T-cell (primary cell): Measurements from ENCODE around the gene ARL5B. TPM values are rescaled to one million over a fixed set of nuclear protein-coding genes. Genes with fewer than 3 reads are reported as not detected.

Experiments
- ATAC-seq, 4 experiments: fragments of 200-7000 bp in 3 of 4; fragments of 150-1000 bp in 1 of 4; cut with Tn5 transposase; replicated peaks in 1 of 4; 1 replicate in 3 of 4; 2 replicates in 1 of 4; pipeline ENCODE4 v1.10.0; 2021; ENCODE audit warnings: moderate library complexity in 3 of 4, mild to moderate bottlenecking in 2 of 4, moderate number of reproducible peaks in 1 of 4
- CTCF ChIA-PET, 2 donors: fragments of 300-600 bp; sonication (Branson Sonifier 250); formaldehyde crosslinking; loops; one replicate each; lab custom pipeline; 2022; ENCODE audit warnings: antibody characterized with exemption in 2 of 2; lab: Charles Lee
- POLR2A ChIA-PET, 2 donors: fragments of 300-600 bp; sonication (Branson Sonifier 250); formaldehyde crosslinking; loops; one replicate each; lab custom pipeline; 2022; ENCODE audit warnings: antibody characterized with exemption in 2 of 2; lab: Charles Lee
- DNase-seq, 35 experiments: peaks; one replicate each; pipeline versions ENCODE4 v3.0.0 to v3.0.0-alpha.2; 2013 to 2023
- H3K27ac ChIP-seq: one replicate; pipeline ENCODE4 v1.5.1; 2013; ENCODE audit warnings: low read length
- H3K27me3 ChIP-seq, 2 experiments: replicated peaks in 1 of 2; 1 replicate in 1 of 2; 2 replicates in 1 of 2; pipeline versions ENCODE4 v1.6.1 to v1.7.0; 2013; ENCODE audit warnings: low read length in 1 of 2, mixed read lengths in 1 of 2; ENCODE audit not compliant: control insufficient read depth in 2 of 2, insufficient read depth in 2 of 2; ENCODE audit errors: extremely low read depth in 1 of 2
- H3K36me3 ChIP-seq, 2 donors: 1 replicate in 1 of 2; 2 replicates in 1 of 2; pipeline versions ENCODE4 v1.6.1 to v1.7.0; 2013; ENCODE audit warnings: low read length in 1 of 2; ENCODE audit not compliant: control insufficient read depth in 2 of 2, insufficient read depth in 1 of 2; ENCODE audit errors: extremely low read depth in 1 of 2
- H3K4me1 ChIP-seq, 2 experiments: 1 replicate in 1 of 2; 2 replicates in 1 of 2; pipeline versions ENCODE4 v1.6.1 to v1.7.0; 2013; ENCODE audit warnings: low read length in 2 of 2, mixed read lengths in 1 of 2; ENCODE audit not compliant: insufficient read depth in 2 of 2, control insufficient read depth in 1 of 2; ENCODE audit errors: extremely low read depth in 1 of 2
- H3K4me3 ChIP-seq, 2 donors: 1 replicate in 1 of 2; 2 replicates in 1 of 2; pipeline versions ENCODE4 v1.5.1 to v1.7.0; 2013; ENCODE audit warnings: mild to moderate bottlenecking in 2 of 2, low read length in 1 of 2, moderate library complexity in 1 of 2; ENCODE audit not compliant: control insufficient read depth in 1 of 2; ENCODE audit errors: extremely low read depth in 1 of 2
- H3K9me3 ChIP-seq: 2 replicates; pipeline ENCODE4 v1.7.0; 2013
- H3K27ac Mint-ChIP-seq, 2 donors: one replicate each; pipeline ENCODE4 v1.8.0; 2020 to 2021; ENCODE audit warnings: mild to moderate bottlenecking in 2 of 2, mixed read lengths in 2 of 2
- H3K27me3 Mint-ChIP-seq, 2 donors: one replicate each; pipeline ENCODE4 v1.8.0; 2021 to 2022; ENCODE audit warnings: mixed read lengths in 2 of 2
- H3K36me3 Mint-ChIP-seq: one replicate; pipeline ENCODE4 v1.8.0; 2021; ENCODE audit warnings: mixed read lengths
- H3K4me1 Mint-ChIP-seq, 3 donors: one replicate each; pipeline ENCODE4 v1.8.0; 2020 to 2022; ENCODE audit warnings: mixed read lengths in 3 of 3, mild to moderate bottlenecking in 1 of 3
- H3K4me3 Mint-ChIP-seq, 3 donors: one replicate each; pipeline ENCODE4 v1.8.0; 2020 to 2022; ENCODE audit warnings: mild to moderate bottlenecking in 3 of 3, mixed read lengths in 3 of 3, moderate library complexity in 3 of 3
- H3K9me3 Mint-ChIP-seq, 3 donors: one replicate each; pipeline ENCODE4 v1.8.0; 2020 to 2022; ENCODE audit warnings: mixed read lengths in 3 of 3
- WGBS: methylation state at CpG from one replicate; pipeline ENCODE4 v1.1.5; 2013; ENCODE audit warnings: missing lambda C conversion rate; ENCODE audit not compliant: insufficient coverage; 5-methylcytosine and 5-hydroxymethylcytosine counted together
- total RNA-seq, 35 experiments: library from RNA in 6 of 35; stranded (reverse) in 6 of 35; fragments of 120-200 nt in 1 of 35; gene quantifications; one replicate each; pipeline versions ENCODE4 v1.2.1 to v1.2.4 and lab custom pipeline; 2013 to 2026

Gene ARL5B
- total RNA-seq, 5 donors from 2014 or later (not counting 1 experiment from before 2014, with no cell fraction given) = 9.7 to 14.9 (median 10.4) TPM

- Histone ChIP-seq H3K9me3 (no peaks in the 10 kb centered on the region), H3K4me3 (no peak overlapping the region), H3K27ac (no peak overlapping the region), H3K36me3 (no peaks in the 10 kb centered on the region), H3K27me3 (peaks cover 0 to 3% of the 10 kb centered on the region in 2 experiments), H3K4me1 (no peaks in the 10 kb centered on the region)
- H3K4me3 Mint-ChIP-seq = no peak overlapping the region
- POLR2A ChIA-PET = no interaction called here
- WGBS = 67% methylated on average over 1 of the region's 3 CpGs
- no peak overlapping the region for H3K27ac Mint-ChIP-seq
- DNase-seq (no peak), ATAC-seq (no peak)
- peaks cover 6 to 13% of the 10 kb centered on the region in 2 donors for H3K27me3 Mint-ChIP-seq
- CTCF ChIA-PET = no interaction called here
- no peaks in the 10 kb centered on the region for H3K9me3 Mint-ChIP-seq
- peaks cover 6 to 13% (median 11%) of the 10 kb centered on the region in 3 donors for H3K4me1 Mint-ChIP-seq
- H3K36me3 Mint-ChIP-seq = peaks cover 7% of the 10 kb centered on the region
Observed at GRCh38 chr10:18684953-18685352, 25.7 kb downstream of the ARL5B start.

- no CpG with 5 or more reads among the region's 7 CpGs for WGBS
Observed at GRCh38 chr10:18685555-18685954, 26.3 kb downstream of the ARL5B start.

GRCh38 chr10:18687195-18687594 lies 28.0 kb downstream of the ARL5B start:
- no CpG with 5 or more reads among the region's 7 CpGs for WGBS
- Histone ChIP-seq H3K4me1 (no peaks in the 10 kb centered on the region), H3K27ac (no peak overlapping the region), H3K9me3 (no peaks in the 10 kb centered on the region), H3K27me3 (peaks cover 0 to 3% of the 10 kb centered on the region in 2 experiments), H3K4me3 (no peak overlapping the region), H3K36me3 (no peaks in the 10 kb centered on the region)
- no peak overlapping the region for H3K4me3 Mint-ChIP-seq
- peaks cover 4% of the 10 kb centered on the region for H3K36me3 Mint-ChIP-seq
- H3K9me3 Mint-ChIP-seq = no peaks in the 10 kb centered on the region
- ATAC-seq (no peak), DNase-seq (no peak)
- ChIA-PET POLR2A (no interaction called here), CTCF (no interaction called here)
- peaks cover 6 to 9% (median 9%) of the 10 kb centered on the region in 3 donors for H3K4me1 Mint-ChIP-seq
- H3K27me3 Mint-ChIP-seq = peaks cover 6 to 13% of the 10 kb centered on the region in 2 donors
- H3K27ac Mint-ChIP-seq = no peak overlapping the region

More at GRCh38 chr10:18685555-18685954, 26.3 kb downstream of the ARL5B start:
- Mint-ChIP-seq H3K4me3 (no peak overlapping the region), H3K4me1 (peaks cover 6 to 13% (median 11%) of the 10 kb centered on the region in 3 donors), H3K9me3 (no peaks in the 10 kb centered on the region), H3K27ac (no peak overlapping the region), H3K27me3 (peaks cover 6 to 13% of the 10 kb centered on the region in 2 donors), H3K36me3 (peaks cover 7% of the 10 kb centered on the region)
- Histone ChIP-seq H3K4me1 (no peaks in the 10 kb centered on the region), H3K36me3 (no peaks in the 10 kb centered on the region), H3K27ac (no peak overlapping the region), H3K9me3 (no peaks in the 10 kb centered on the region), H3K27me3 (peaks cover 0 to 3% of the 10 kb centered on the region in 2 experiments), H3K4me3 (no peak overlapping the region)
- DNase-seq (no peak), ATAC-seq (no peak)
- ChIA-PET CTCF (no interaction called here), POLR2A (no interaction called here)

- Histone ChIP-seq H3K4me1 (no peaks in the 10 kb centered on the region), H3K27me3 (peaks cover 0 to 3% of the 10 kb centered on the region in 2 experiments), H3K9me3 (no peaks in the 10 kb centered on the region), H3K36me3 (no peaks in the 10 kb centered on the region), H3K4me3 (no peak overlapping the region), H3K27ac (no peak overlapping the region)
- POLR2A ChIA-PET = no interaction called here
- 20% methylated on average over 1 of the region's 5 CpGs for WGBS
- DNase-seq (no peak), ATAC-seq (no peak)
- no peaks in the 10 kb centered on the region for H3K9me3 Mint-ChIP-seq
- peaks cover 4% of the 10 kb centered on the region for H3K36me3 Mint-ChIP-seq
- H3K4me3 Mint-ChIP-seq = no peak overlapping the region
- H3K27ac Mint-ChIP-seq = no peak overlapping the region
- CTCF ChIA-PET = interaction anchor here in 1 of 2 donors (0.6 kb wide), 1 partner anchor 49 kb away, joined by 10 read pairs; no protein-coding TSS in a partner anchor
- peaks cover 3 to 4% (median 4%) of the 10 kb centered on the region in 3 donors for H3K4me1 Mint-ChIP-seq
- peaks cover 6 to 13% of the 10 kb centered on the region in 2 donors for H3K27me3 Mint-ChIP-seq
Observed at GRCh38 chr10:18687706-18688105, 28.5 kb downstream of the ARL5B start.

DNA sequence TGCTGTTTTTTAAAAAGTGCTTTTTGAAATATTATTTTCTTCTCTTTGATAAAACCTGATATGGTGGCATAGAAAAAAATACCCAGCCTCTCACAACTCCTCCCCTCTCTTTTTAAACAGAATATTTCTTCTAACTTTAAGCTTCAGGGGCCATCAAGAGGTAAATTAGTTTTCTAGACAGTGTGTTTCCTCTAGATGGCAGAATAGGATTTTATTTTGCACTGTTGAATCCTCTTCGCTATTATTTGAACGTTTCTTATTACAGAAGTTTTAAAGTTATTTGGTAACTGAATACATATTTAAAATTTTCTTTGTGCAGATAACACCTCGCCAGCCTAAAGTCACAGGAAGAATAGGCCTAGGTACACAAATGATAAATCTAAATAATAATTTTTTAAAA lies 30.3 kb downstream of the ARL5B start:
- H3K4me1 ChIP-seq = no peaks in the 10 kb centered on the region
- ATAC-seq = no peak
- H3K4me1 Mint-ChIP-seq = peaks cover 0 to 3% (median 2%) of the 10 kb centered on the region in 3 donors

GRCh38 chr10:18690541-18690940 lies 31.3 kb downstream of the ARL5B start:
- ChIA-PET CTCF (no interaction called here), POLR2A (no interaction called here)
- Histone ChIP-seq H3K4me1 (no peaks in the 10 kb centered on the region), H3K27ac (no peak overlapping the region), H3K36me3 (no peaks in the 10 kb centered on the region), H3K27me3 (peaks cover 0 to 3% of the 10 kb centered on the region in 2 experiments), H3K4me3 (no peak overlapping the region), H3K9me3 (no peaks in the 10 kb centered on the region)
- Mint-ChIP-seq H3K9me3 (no peaks in the 10 kb centered on the region), H3K27ac (no peak overlapping the region), H3K4me1 (no peaks in the 10 kb centered on the region), H3K36me3 (no peaks in the 10 kb centered on the region), H3K27me3 (peaks cover 6 to 13% of the 10 kb centered on the region in 2 donors), H3K4me3 (no peak overlapping the region)
- 83% methylated on average over 5 of the region's 6 CpGs for WGBS
- DNase-seq = no peak
- ATAC-seq = no peak

More for the DNA sequence above, 30.3 kb downstream of the ARL5B start:
- Histone ChIP-seq H3K36me3 (no peaks in the 10 kb centered on the region), H3K4me3 (no peak overlapping the region), H3K9me3 (no peaks in the 10 kb centered on the region), H3K27me3 (peaks cover 0 to 3% of the 10 kb centered on the region in 2 experiments), H3K27ac (no peak overlapping the region)
- H3K4me3 Mint-ChIP-seq = no peak overlapping the region
- no peak for DNase-seq
- no peak overlapping the region for H3K27ac Mint-ChIP-seq
- WGBS = no CpG with 5 or more reads among the region's 3 CpGs
- H3K9me3 Mint-ChIP-seq = no peaks in the 10 kb centered on the region
- H3K36me3 Mint-ChIP-seq = no peaks in the 10 kb centered on the region
- POLR2A ChIA-PET = no interaction called here
- CTCF ChIA-PET = no interaction called here
- peaks cover 6 to 13% of the 10 kb centered on the region in 2 donors for H3K27me3 Mint-ChIP-seq
